Activated T-helper 17 cell treated with anti-CD3 and anti-CD28 coated beads, Interleukin-2, amount 50 U/mL, for 72 hours (primary cell): Measurements from ENCODE around the gene LRRC47. TPM values are rescaled to one million over a fixed set of nuclear protein-coding genes. Genes with fewer than 3 reads are reported as not detected.
A peak's percentile ranks its signal among the peaks of the same experiment; 100 is the strongest.
"Not testable (repeated sequence)": the region's sequence is repeated elsewhere in the genome, so short reads cannot be mapped to it uniquely, and the experiment has no call there.

Experiments
- ATAC-seq: fragments of 150-1000 bp; cut with Tn5 transposase; replicated peaks from 2 replicates; pipeline ENCODE4 v1.10.0; 2021; ENCODE audit warnings: mild to moderate bottlenecking, moderate library complexity
- H3K27ac Mint-ChIP-seq: one replicate; pipeline ENCODE4 v1.8.0; 2022; ENCODE audit warnings: mixed read lengths
- H3K27me3 Mint-ChIP-seq: one replicate; pipeline ENCODE4 v1.8.0; 2022; ENCODE audit warnings: mixed read lengths
- H3K36me3 Mint-ChIP-seq: one replicate; pipeline ENCODE4 v1.8.0; 2022; ENCODE audit warnings: low read depth, mild to moderate bottlenecking, mixed read lengths
- H3K4me1 Mint-ChIP-seq: one replicate; pipeline ENCODE4 v1.8.0; 2022; ENCODE audit warnings: mixed read lengths
- H3K4me3 Mint-ChIP-seq: one replicate; pipeline ENCODE4 v1.8.0; 2022; ENCODE audit warnings: mild to moderate bottlenecking, mixed read lengths
- H3K9me3 Mint-ChIP-seq: one replicate; pipeline ENCODE4 v1.8.0; 2022; ENCODE audit warnings: mixed read lengths
- total RNA-seq, 2 donors: library from RNA; stranded (reverse); gene quantifications; one replicate each; pipeline ENCODE4 v1.2.3, GENCODE V29; 2022

LRRC47 gene
- total RNA-seq, 2 donors from 2014 or later = 26.4 to 35.9 TPM

GRCh38 chr1:3761296-3762010, 34.8 kb downstream of the LRRC47 start:
- no peaks in the 10 kb centered on the region for H3K36me3 Mint-ChIP-seq
- H3K27me3 Mint-ChIP-seq = peaks cover 21% of the 10 kb centered on the region
- ATAC-seq = no peak
- H3K4me1 Mint-ChIP-seq = no peaks in the 10 kb centered on the region
- no peaks in the 10 kb centered on the region for H3K9me3 Mint-ChIP-seq
- H3K27ac Mint-ChIP-seq = no peak overlapping the region
- H3K4me3 Mint-ChIP-seq = no peak overlapping the region

- Mint-ChIP-seq H3K4me1 (no peaks in the 10 kb centered on the region), H3K4me3 (no peak overlapping the region), H3K36me3 (no peaks in the 10 kb centered on the region), H3K27me3 (peaks cover 21% of the 10 kb centered on the region), H3K27ac (no peak overlapping the region), H3K9me3 (no peaks in the 10 kb centered on the region)
- ATAC-seq = no peak
Observed at GRCh38 chr1:3759796-3760195, 36.5 kb downstream of the LRRC47 start.

GRCh38 chr1:3759164-3759563, 37.1 kb downstream of the LRRC47 start:
- Mint-ChIP-seq H3K4me3 (no peak overlapping the region), H3K9me3 (no peaks in the 10 kb centered on the region), H3K4me1 (no peaks in the 10 kb centered on the region), H3K36me3 (no peaks in the 10 kb centered on the region), H3K27me3 (peaks cover 17% of the 10 kb centered on the region), H3K27ac (no peak overlapping the region)
- ATAC-seq = no peak

- no peak overlapping the region for H3K4me3 Mint-ChIP-seq
- H3K36me3 Mint-ChIP-seq = no peaks in the 10 kb centered on the region
- no peak for ATAC-seq
- H3K4me1 Mint-ChIP-seq = no peaks in the 10 kb centered on the region
- no peak overlapping the region for H3K27ac Mint-ChIP-seq
- no peaks in the 10 kb centered on the region for H3K9me3 Mint-ChIP-seq
- H3K27me3 Mint-ChIP-seq = peaks cover 13% of the 10 kb centered on the region
Observed at GRCh38 chr1:3756394-3756793, 39.9 kb downstream of the LRRC47 start.

GRCh38 chr1:3753656-3754454, 42.4 kb downstream of the LRRC47 start:
- Mint-ChIP-seq H3K36me3 (no peaks in the 10 kb centered on the region), H3K4me1 (no peaks in the 10 kb centered on the region), H3K9me3 (no peaks in the 10 kb centered on the region), H3K27me3 (no peaks in the 10 kb centered on the region), H3K4me3 (no peak overlapping the region), H3K27ac (no peak overlapping the region)
- ATAC-seq = no peak

- no peak for ATAC-seq
- Mint-ChIP-seq H3K9me3 (no peaks in the 10 kb centered on the region), H3K4me3 (no peak within 1 kb of the TSS), H3K36me3 (no peaks in the 10 kb centered on the region), H3K4me1 (peaks cover 6% of the 10 kb centered on the region), H3K27ac (no peak within 1 kb of the TSS), H3K27me3 (no peaks in the 10 kb centered on the region)
Observed at GRCh38 chr1:3752400-3752945, 43.8 kb downstream of the LRRC47 start, which contains the start of gene CCDC27. Gene CCDC27, plus strand, starts transcription at chr1:3752450. Its CDS starts 32 bp downstream, at chr1:3752482.

GRCh38 chr1:3750741-3751140, 45.6 kb downstream of the LRRC47 start:
- Mint-ChIP-seq H3K27me3 (no peaks in the 10 kb centered on the region), H3K4me1 (peaks cover 10% of the 10 kb centered on the region), H3K9me3 (no peaks in the 10 kb centered on the region), H3K4me3 (no peak overlapping the region), H3K36me3 (no peaks in the 10 kb centered on the region), H3K27ac (no peak overlapping the region)
- no peak for ATAC-seq

- H3K9me3 Mint-ChIP-seq = no peaks in the 10 kb centered on the region
- ATAC-seq = no peak
- H3K36me3 Mint-ChIP-seq = no peaks in the 10 kb centered on the region
- no peak overlapping the region for H3K4me3 Mint-ChIP-seq
- no peaks in the 10 kb centered on the region for H3K27me3 Mint-ChIP-seq
- peaks cover 18% of the 10 kb centered on the region for H3K4me1 Mint-ChIP-seq
- H3K27ac Mint-ChIP-seq = no peak overlapping the region
Observed at GRCh38 chr1:3749512-3749911, 46.8 kb downstream of the LRRC47 start.

GRCh38 chr1:3748316-3748900, 47.9 kb downstream of the LRRC47 start:
- not testable (repeated sequence) for ATAC-seq, H3K36me3 Mint-ChIP-seq, H3K27me3 Mint-ChIP-seq, H3K9me3 Mint-ChIP-seq
- Mint-ChIP-seq H3K27ac (peak overlapping the region; percentile 62), H3K4me1 (peaks cover 18% of the 10 kb centered on the region), H3K4me3 (peak overlapping the region; percentile 76)

- Mint-ChIP-seq H3K27me3 (no peaks in the 10 kb centered on the region), H3K27ac (peak overlapping the region; percentile 62), H3K9me3 (no peaks in the 10 kb centered on the region), H3K4me3 (peak overlapping the region; percentile 76), H3K4me1 (peaks cover 18% of the 10 kb centered on the region), H3K36me3 (no peaks in the 10 kb centered on the region)
- ATAC-seq = no peak
Observed at GRCh38 chr1:3747903-3748302, 48.4 kb downstream of the LRRC47 start.

GRCh38 chr1:3747522-3747848, 48.8 kb downstream of the LRRC47 start:
- Mint-ChIP-seq H3K4me1 (peaks cover 18% of the 10 kb centered on the region), H3K27ac (peak overlapping the region; percentile 62), H3K36me3 (no peaks in the 10 kb centered on the region), H3K27me3 (no peaks in the 10 kb centered on the region), H3K9me3 (no peaks in the 10 kb centered on the region), H3K4me3 (peak overlapping the region; percentile 76)
- no peak for ATAC-seq

GRCh38 chr1:3746830-3747521, 49.3 kb downstream of the LRRC47 start:
- peak; percentile 100 for ATAC-seq
- peak overlapping the region; percentile 76 for H3K4me3 Mint-ChIP-seq
- no peaks in the 10 kb centered on the region for H3K9me3 Mint-ChIP-seq
- H3K36me3 Mint-ChIP-seq = no peaks in the 10 kb centered on the region
- H3K27ac Mint-ChIP-seq = peak overlapping the region; percentile 78
- peaks cover 18% of the 10 kb centered on the region for H3K4me1 Mint-ChIP-seq
- H3K27me3 Mint-ChIP-seq = no peaks in the 10 kb centered on the region

GRCh38 chr1:3746389-3746829, 49.9 kb downstream of the LRRC47 start:
- no peaks in the 10 kb centered on the region for H3K9me3 Mint-ChIP-seq
- peaks cover 4% of the 10 kb centered on the region for H3K36me3 Mint-ChIP-seq
- no peak for ATAC-seq
- peaks cover 18% of the 10 kb centered on the region for H3K4me1 Mint-ChIP-seq
- H3K27ac Mint-ChIP-seq = peak overlapping the region; percentile 78
- H3K27me3 Mint-ChIP-seq = no peaks in the 10 kb centered on the region
- peak overlapping the region; percentile 76 for H3K4me3 Mint-ChIP-seq
